Measurements from ENCODE around the gene TAGLN3.

Gene TAGLN3

DNA sequence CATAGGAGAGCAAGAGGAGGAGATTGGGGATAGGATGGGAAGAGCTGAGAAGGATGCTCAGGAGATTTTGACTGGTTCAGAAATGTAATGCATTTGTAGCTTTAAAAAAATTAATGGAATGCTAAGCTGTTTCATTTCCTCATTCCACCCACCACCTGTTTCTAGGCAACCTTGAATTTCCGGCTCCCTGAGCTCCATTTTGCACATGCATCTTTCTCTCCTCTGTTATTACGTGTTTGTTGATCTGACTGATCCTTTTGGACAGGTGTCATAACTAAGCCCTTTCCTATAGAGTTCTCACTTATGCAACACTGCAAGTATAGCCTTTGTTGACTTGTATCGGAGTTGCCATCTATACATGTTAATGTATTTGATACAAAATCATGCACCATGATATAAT lies 40.1 kb downstream of the TAGLN3 start:
- TF ChIP-seq, protein P1, sequence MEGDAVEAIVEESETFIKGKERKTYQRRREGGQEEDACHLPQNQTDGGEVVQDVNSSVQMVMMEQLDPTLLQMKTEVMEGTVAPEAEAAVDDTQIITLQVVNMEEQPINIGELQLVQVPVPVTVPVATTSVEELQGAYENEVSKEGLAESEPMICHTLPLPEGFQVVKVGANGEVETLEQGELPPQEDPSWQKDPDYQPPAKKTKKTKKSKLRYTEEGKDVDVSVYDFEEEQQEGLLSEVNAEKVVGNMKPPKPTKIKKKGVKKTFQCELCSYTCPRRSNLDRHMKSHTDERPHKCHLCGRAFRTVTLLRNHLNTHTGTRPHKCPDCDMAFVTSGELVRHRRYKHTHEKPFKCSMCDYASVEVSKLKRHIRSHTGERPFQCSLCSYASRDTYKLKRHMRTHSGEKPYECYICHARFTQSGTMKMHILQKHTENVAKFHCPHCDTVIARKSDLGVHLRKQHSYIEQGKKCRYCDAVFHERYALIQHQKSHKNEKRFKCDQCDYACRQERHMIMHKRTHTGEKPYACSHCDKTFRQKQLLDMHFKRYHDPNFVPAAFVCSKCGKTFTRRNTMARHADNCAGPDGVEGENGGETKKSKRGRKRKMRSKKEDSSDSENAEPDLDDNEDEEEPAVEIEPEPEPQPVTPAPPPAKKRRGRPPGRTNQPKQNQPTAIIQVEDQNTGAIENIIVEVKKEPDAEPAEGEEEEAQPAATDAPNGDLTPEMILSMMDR (IDR thresholded peaks at IDR 0.05; ENCODE audit: borderline replicate concordance, control extremely low read depth, extremely low read depth, insufficient read depth, missing control alignments) = no peak
- in situ Hi-C loops (cut with MboI; ENCODE audit: low sequenced_read_pairs, unreplicated experiment) = no loop called here
- peak; percentile 17 for DNase-seq (ENCODE audit: low spot score)

DNA sequence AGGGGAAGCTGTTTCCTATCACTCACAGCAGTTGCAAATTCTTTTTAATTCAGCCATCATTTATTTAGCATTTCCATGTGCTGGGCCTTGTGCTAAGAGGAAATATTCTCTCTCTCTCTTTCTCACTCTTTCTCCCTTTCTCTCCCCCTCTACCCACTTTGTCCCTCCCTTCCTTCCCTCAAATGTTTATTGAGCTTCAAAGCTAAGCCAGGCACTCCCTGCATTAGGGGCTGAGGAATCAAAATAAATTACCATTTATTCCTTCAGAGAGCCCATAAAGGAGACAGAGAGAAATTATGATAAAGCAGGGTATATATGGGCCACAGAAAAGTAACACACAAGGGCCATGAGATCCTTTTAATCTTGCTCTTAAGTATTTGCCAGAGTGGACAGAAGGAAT lies 42.6 kb downstream of the TAGLN3 start:
- TF ChIP-seq, protein P1 (IDR thresholded peaks at IDR 0.05; ENCODE audit: borderline replicate concordance, control extremely low read depth, extremely low read depth, insufficient read depth, missing control alignments) = no peak
- in situ Hi-C loops (cut with MboI; ENCODE audit: low sequenced_read_pairs, unreplicated experiment) = no loop called here
- no peak for DNase-seq (ENCODE audit: low spot score)

DNA sequence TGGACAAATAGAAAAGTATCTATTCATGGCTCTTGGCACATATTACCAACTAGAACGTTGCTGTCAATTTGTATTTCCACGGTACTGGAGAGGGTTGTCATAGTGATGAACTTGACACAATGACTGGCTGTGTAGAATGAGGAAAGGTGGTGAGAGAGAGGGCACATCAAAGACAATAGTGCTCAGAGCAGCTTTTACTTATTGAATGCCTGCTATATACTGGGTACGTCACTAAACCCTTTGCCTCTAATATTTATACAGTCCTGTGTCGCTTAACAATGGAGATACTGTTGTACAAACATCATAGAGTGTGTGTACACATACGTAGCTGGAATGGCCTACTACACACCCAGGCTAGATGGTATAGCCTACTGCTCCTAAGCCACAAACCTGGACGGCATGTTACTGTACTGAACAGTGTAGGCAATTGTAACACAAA lies 44.1 kb downstream of the TAGLN3 start:
- DNase-seq (ENCODE audit: low spot score) = no peak
- in situ Hi-C loops (cut with MboI; ENCODE audit: low sequenced_read_pairs, unreplicated experiment) = no loop called here
- TF ChIP-seq, protein P1 (IDR thresholded peaks at IDR 0.05; ENCODE audit: borderline replicate concordance, control extremely low read depth, extremely low read depth, insufficient read depth, missing control alignments) = no peak

GRCh38 chr3:112043621-112044201 lies 45.0 kb downstream of the TAGLN3 start:
- TF ChIP-seq, protein P1 (IDR thresholded peaks at IDR 0.05; ENCODE audit: borderline replicate concordance, control extremely low read depth, extremely low read depth, insufficient read depth, missing control alignments) = peak; percentile 77
- peak; percentile 54 for DNase-seq (ENCODE audit: low spot score)
- in situ Hi-C loops (cut with MboI; ENCODE audit: low sequenced_read_pairs, unreplicated experiment) = no loop called here

DNA sequence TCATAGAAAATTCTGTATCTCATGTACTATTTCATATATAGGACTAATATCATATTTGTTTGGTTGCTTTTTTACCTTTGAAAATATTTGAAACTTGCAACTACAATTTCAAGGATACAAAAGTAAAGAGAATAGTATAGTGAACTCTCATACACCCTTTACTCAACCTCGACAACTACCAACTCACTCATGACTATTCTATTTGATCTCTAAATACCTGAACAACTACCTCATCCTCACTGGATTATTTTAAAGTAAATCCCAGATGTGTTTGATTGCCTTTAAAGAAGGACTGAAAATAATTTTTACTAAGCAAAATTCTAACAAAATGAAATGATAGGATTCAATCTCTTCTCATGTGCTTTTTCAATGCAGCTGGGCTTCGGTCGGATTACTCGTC lies 47.9 kb downstream of the TAGLN3 start:
- in situ Hi-C loops (cut with MboI; ENCODE audit: low sequenced_read_pairs, unreplicated experiment) = no loop called here
- TF ChIP-seq, protein P1 (IDR thresholded peaks at IDR 0.05; ENCODE audit: borderline replicate concordance, control extremely low read depth, extremely low read depth, insufficient read depth, missing control alignments) = no peak
- DNase-seq (ENCODE audit: low spot score) = no peak

DNA sequence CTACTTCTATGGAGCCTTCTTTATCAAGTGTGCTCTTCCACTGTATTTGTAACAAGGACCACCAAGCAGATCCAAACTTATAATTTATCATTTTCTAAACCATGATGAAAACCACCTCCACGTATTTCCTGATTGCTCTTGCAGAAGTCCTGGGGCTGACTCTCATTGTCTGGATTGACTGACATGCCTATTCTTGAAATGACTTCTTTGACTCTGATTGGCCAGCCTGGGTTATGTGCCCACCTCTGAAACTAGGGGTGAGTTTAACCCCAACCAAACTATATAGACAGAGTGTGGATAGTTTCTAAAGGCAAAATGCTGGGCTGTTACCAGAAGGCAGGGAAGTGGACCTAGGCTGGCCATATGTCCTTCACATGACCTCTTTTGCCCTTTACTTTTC lies 48.5 kb downstream of the TAGLN3 start:
- DNase-seq (ENCODE audit: low spot score) = no peak
- in situ Hi-C loops (cut with MboI; ENCODE audit: low sequenced_read_pairs, unreplicated experiment) = no loop called here
- TF ChIP-seq, protein P1 (IDR thresholded peaks at IDR 0.05; ENCODE audit: borderline replicate concordance, control extremely low read depth, extremely low read depth, insufficient read depth, missing control alignments) = no peak

Data from GM13976 (cell line).